K562 (cell line): Measurements from ENCODE around the gene LYPD5.

ENCODE experiments used
- BHLHE40 ChIP-seq: IDR thresholded peaks from 2 replicates; pipeline ENCODE4 v1.6.1; 2011; ENCODE audit warnings: low read length, improper control_type of control experiment
- CTCF ChIP-seq, 3 experiments: IDR thresholded peaks in 2 of 3; conservative IDR thresholded peaks in 1 of 3; 2 replicates each; pipeline ENCODE4 v1.5.1; 2011 to 2012; ENCODE audit warnings: low read length in 3 of 3, mild to moderate bottlenecking in 3 of 3, control low read depth in 2 of 3, improper control_type of control experiment in 1 of 3, inconsistent platforms in 1 of 3, low read depth in 1 of 3, mixed read lengths in 1 of 3, moderate library complexity in 1 of 3; ENCODE audit not compliant: insufficient read depth in 2 of 3
- FOXK2 ChIP-seq, 2 experiments: fragments of 450-650 bp; IDR thresholded peaks in 1 of 2; conservative IDR thresholded peaks in 1 of 2; 2 replicates each; pipeline ENCODE4 v1.6.1; 2016; ENCODE audit warnings: low read depth in 2 of 2, mild to moderate bottlenecking in 1 of 2
- HCFC1 ChIP-seq: IDR thresholded peaks from 2 replicates; pipeline ENCODE4 v1.6.1; 2012; ENCODE audit warnings: low read depth, low read length, improper control_type of control experiment
- HIVEP1 ChIP-seq: fragments of 250-450 bp; sonication (Bioruptor Pico); IDR thresholded peaks from 2 replicates; pipeline ENCODE4 v1.4.0; 2020; ENCODE audit warnings: mild to moderate bottlenecking
- MXD1 ChIP-seq: fragments of 250-450 bp; sonication (Bioruptor Pico); IDR thresholded peaks from 2 replicates; pipeline ENCODE4 v1.8.0; 2021; ENCODE audit warnings: borderline replicate concordance, mild to moderate bottlenecking, moderate library complexity; ENCODE audit not compliant: poor library complexity, severe bottlenecking
- MYBL2 ChIP-seq, 2 experiments: fragments of 450-650 bp in 1 of 2; sonication (generic) in 1 of 2; formaldehyde crosslinking in 1 of 2; IDR thresholded peaks; 2 replicates each; pipeline versions ENCODE4 v1.6.1 to v1.8.1; 2017 to 2022; ENCODE audit warnings: borderline replicate concordance in 1 of 2, inconsistent platforms in 1 of 2, low read depth in 1 of 2, mild to moderate bottlenecking in 1 of 2, missing genetic modification reagents in 1 of 2, moderate library complexity in 1 of 2
- NFE2L1 ChIP-seq: fragments of 450-650 bp; IDR thresholded peaks from 2 replicates; pipeline ENCODE4 v1.6.1; 2016; ENCODE audit warnings: missing genetic modification characterization, low read depth, mild to moderate bottlenecking, missing compliant biosample characterization, moderate library complexity, borderline replicate concordance
- SMAD3 ChIP-seq: fragments of 450-650 bp; formaldehyde crosslinking; conservative IDR thresholded peaks from 2 replicates; pipeline ENCODE4 v1.4.0; 2020; ENCODE audit warnings: mild to moderate bottlenecking
- SREBF1 ChIP-seq: fragments of 150-350 bp; IDR thresholded peaks from 2 replicates; pipeline ENCODE4 v1.6.1; 2014; ENCODE audit warnings: antibody characterized with exemption, low read depth, low read length, borderline replicate concordance
- TBP ChIP-seq: optimal IDR thresholded peaks from 2 replicates; pipeline ENCODE3; 2011; ENCODE audit warnings: low read depth, low read length, improper control_type of control experiment
- ZNF384 ChIP-seq: IDR thresholded peaks from 2 replicates; pipeline ENCODE4 v1.6.1; 2012; ENCODE audit warnings: low read depth, low read length, improper control_type of control experiment

GRCh38 chr19:43774103-43774939 is 27.9 kb downstream of the LYPD5 start:
- peak; percentile 47; the same call in 1 of the 2 replicates for TF ChIP-seq ZNF384
- TF ChIP-seq HCFC1: peak; percentile 56; the same call in 1 of the 2 replicates
- TF ChIP-seq NFE2L1 (tag): no peak
- TF ChIP-seq BHLHE40: peak; percentile 99
- peak in 1 of 2 experiments; percentile 76; a peak in 1 of 4 replicates for TF ChIP-seq FOXK2 (conservative IDR thresholded peaks at IDR 0.05 in 1 of 2, IDR thresholded peaks at IDR 0.05 in 1 of 2; ENCODE audit: low read depth in 2 of 2)
- no peak for TF ChIP-seq SREBF1
- peak; percentile 86 to 99 (median 99) for TF ChIP-seq CTCF (IDR thresholded peaks at IDR 0.05 in 2 of 3, conservative IDR thresholded peaks at IDR 0.05 in 1 of 3; ENCODE audit: insufficient read depth in 2 of 3, low read depth in 1 of 3, low read length in 3 of 3)
- TF ChIP-seq HIVEP1 (CRISPR knock-in tag): 0 out of 2 replicates have a peak, but pooled peaks have one; percentile 2
- no peak for TF ChIP-seq MYBL2 (IDR thresholded peaks at IDR 0.05; ENCODE audit: low read depth)
- TF ChIP-seq MYBL2 (CRISPR knock-in tag; IDR thresholded peaks at IDR 0.05; ENCODE audit: borderline replicate concordance): no peak
- TF ChIP-seq SMAD3: 0 out of 2 replicates have a peak, but pooled peaks have one; percentile 47
- no peak for TF ChIP-seq MXD1 (CRISPR knock-in tag)
- TF ChIP-seq TBP: peak; percentile 75
